Nephron progenitor cell (in vitro differentiated cells): Measurements from ENCODE around the gene SPG21.

Experiments used
- DNase-seq: peaks from one replicate; pipeline ENCODE4 v3.0.0; 2021
- H3K27ac Mint-ChIP-seq: 2 replicates; pipeline ENCODE4 v1.8.0; 2021; ENCODE audit warnings: mild to moderate bottlenecking, moderate library complexity, mixed read lengths
- H3K27me3 Mint-ChIP-seq: 2 replicates; pipeline ENCODE4 v1.8.0; 2021; ENCODE audit warnings: mild to moderate bottlenecking, low read depth, mixed read lengths; ENCODE audit not compliant: poor library complexity
- H3K36me3 Mint-ChIP-seq: 2 replicates; pipeline ENCODE4 v1.8.0; 2021; ENCODE audit warnings: low read depth, mixed read lengths
- H3K4me1 Mint-ChIP-seq: 2 replicates; pipeline ENCODE4 v1.8.0; 2021; ENCODE audit warnings: mixed read lengths
- H3K4me3 Mint-ChIP-seq: 2 replicates; pipeline ENCODE4 v1.8.0; 2021; ENCODE audit warnings: mild to moderate bottlenecking, moderate library complexity, mixed read lengths
- H3K9me3 Mint-ChIP-seq: 2 replicates; pipeline ENCODE4 v1.8.0; 2021; ENCODE audit warnings: mild to moderate bottlenecking, moderate library complexity, mixed read lengths
- TF ChIP-seq, protein P1 (sequence below): fragments of 200-600 bp; sonication (generic); IDR thresholded peaks from 2 replicates; pipeline ENCODE4 v1.5.0; 2021; ENCODE audit warnings: antibody characterized with exemption

SPG21 gene

DNA sequence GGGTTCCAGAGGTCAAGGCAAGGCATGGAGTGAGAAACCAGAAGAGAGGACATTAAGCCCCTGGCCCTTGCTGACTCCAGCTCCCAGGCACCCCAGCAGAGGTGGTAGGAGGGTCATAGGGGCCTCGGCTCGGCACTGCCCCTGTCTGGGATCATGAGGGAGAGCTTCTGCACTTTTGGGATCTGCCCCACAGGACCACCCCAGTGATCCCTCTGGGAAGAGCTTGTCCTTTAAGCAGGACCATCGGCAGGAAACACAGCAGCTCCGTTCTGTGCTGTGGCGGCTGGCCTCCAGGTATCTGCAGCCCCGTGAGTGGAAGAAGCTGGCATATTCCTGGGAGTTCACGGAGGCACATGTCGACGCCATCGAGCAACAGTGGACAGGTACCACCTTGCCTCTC lies 42.5 kb downstream of the SPG21 start:
- TF ChIP-seq, protein P1, sequence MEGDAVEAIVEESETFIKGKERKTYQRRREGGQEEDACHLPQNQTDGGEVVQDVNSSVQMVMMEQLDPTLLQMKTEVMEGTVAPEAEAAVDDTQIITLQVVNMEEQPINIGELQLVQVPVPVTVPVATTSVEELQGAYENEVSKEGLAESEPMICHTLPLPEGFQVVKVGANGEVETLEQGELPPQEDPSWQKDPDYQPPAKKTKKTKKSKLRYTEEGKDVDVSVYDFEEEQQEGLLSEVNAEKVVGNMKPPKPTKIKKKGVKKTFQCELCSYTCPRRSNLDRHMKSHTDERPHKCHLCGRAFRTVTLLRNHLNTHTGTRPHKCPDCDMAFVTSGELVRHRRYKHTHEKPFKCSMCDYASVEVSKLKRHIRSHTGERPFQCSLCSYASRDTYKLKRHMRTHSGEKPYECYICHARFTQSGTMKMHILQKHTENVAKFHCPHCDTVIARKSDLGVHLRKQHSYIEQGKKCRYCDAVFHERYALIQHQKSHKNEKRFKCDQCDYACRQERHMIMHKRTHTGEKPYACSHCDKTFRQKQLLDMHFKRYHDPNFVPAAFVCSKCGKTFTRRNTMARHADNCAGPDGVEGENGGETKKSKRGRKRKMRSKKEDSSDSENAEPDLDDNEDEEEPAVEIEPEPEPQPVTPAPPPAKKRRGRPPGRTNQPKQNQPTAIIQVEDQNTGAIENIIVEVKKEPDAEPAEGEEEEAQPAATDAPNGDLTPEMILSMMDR: no peak
- H3K9me3 Mint-ChIP-seq: peaks cover 5% of the 10 kb centered on the region
- peaks cover 10% of the 10 kb centered on the region for H3K4me1 Mint-ChIP-seq
- H3K36me3 Mint-ChIP-seq: peaks cover 21% of the 10 kb centered on the region
- H3K27me3 Mint-ChIP-seq: peaks cover 11% of the 10 kb centered on the region
- DNase-seq: no peak
- H3K27ac Mint-ChIP-seq: peak overlapping the region; percentile 11
- no peak overlapping the region for H3K4me3 Mint-ChIP-seq

DNA sequence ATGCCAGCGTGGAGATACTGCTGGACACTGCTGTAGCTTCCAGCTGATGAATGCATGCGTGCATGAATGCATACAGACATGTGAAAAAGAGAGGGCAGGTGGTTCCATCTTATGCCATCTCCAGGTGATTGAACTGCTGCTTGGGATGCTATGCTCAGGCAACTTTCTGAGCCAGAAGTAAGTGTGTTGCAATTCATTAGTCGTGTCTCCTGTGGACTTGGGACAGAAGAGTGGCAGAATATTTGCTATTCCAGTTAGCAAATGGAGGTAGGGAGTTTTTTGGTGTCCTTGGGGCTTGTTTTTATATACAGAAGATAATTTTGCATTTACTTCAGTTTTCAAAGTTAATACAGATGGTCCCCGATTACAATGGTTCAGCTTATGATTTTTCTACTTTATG lies 44.8 kb downstream of the SPG21 start:
- Mint-ChIP-seq H3K27me3 (peaks cover 7% of the 10 kb centered on the region), H3K36me3 (peaks cover 12% of the 10 kb centered on the region), H3K27ac (peak overlapping the region; percentile 64), H3K9me3 (no peaks in the 10 kb centered on the region), H3K4me1 (peaks cover 10% of the 10 kb centered on the region), H3K4me3 (no peak overlapping the region)
- DNase-seq: no peak
- TF ChIP-seq, protein P1: no peak

DNA sequence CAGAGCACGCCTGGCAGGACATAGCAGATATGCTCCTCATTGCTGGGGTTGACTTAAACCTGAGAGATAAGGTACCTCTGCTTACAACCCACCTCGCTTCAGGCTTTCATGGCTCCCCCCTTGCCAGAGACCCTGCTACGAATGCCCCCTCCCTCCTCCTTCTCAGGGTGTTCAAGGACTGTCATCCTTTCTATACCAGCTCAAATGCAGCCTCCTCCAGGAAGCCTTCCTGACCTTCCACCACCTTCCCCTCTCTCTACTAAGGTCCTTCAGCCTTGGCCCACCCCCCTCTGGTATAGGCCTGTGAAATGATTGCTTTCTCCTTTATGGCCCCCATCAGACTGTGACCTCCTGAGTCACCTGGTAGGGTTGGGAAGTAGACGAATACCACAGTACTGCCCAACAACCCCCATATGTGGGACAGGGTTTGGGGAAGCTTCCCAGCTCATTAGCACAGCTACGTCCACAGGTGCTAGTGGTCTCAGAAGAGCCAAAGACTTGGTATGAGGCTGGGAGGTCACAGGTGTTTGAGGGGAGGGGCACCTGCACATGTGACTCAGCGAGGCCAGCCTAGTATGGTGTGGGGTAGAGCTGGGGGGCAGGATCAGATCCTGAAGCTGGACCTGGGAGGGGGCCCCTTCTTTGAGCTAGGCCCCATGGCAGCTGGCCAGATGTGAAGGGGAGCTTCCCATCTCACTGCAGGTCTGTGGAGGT lies 46.0 kb downstream of the SPG21 start:
- DNase-seq: no peak
- TF ChIP-seq, protein P1: no peak
- no peaks in the 10 kb centered on the region for H3K9me3 Mint-ChIP-seq
- H3K27ac Mint-ChIP-seq: no peak overlapping the region
- peaks cover 4% of the 10 kb centered on the region for H3K27me3 Mint-ChIP-seq
- H3K4me1 Mint-ChIP-seq: peaks cover 6% of the 10 kb centered on the region
- no peak overlapping the region for H3K4me3 Mint-ChIP-seq
- peaks cover 9% of the 10 kb centered on the region for H3K36me3 Mint-ChIP-seq

DNA sequence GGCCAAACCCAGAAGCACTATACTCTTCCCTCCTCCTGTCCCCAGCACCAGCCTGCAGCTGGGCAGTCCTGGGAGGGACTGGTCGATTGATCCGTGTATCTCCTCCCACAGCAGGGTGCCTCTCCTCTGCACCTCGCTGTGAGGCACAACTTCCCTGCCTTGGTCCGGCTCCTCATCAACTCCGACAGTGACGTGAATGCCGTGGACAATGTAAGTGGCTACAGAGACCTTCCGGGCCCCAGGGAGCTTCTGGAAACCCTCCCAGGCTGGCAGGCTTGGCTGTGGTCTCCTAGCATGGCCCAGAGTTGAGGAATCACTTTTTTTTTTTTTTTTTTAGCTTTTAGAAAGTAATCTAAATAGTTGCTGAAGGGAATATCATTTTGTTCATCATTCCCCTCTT lies 47.4 kb downstream of the SPG21 start:
- peaks cover 9% of the 10 kb centered on the region for H3K36me3 Mint-ChIP-seq
- H3K9me3 Mint-ChIP-seq: no peaks in the 10 kb centered on the region
- peaks cover 5% of the 10 kb centered on the region for H3K4me1 Mint-ChIP-seq
- no peak for DNase-seq
- no peak overlapping the region for H3K27ac Mint-ChIP-seq
- H3K27me3 Mint-ChIP-seq: peaks cover 4% of the 10 kb centered on the region
- no peak overlapping the region for H3K4me3 Mint-ChIP-seq
- TF ChIP-seq, protein P1: no peak

DNA sequence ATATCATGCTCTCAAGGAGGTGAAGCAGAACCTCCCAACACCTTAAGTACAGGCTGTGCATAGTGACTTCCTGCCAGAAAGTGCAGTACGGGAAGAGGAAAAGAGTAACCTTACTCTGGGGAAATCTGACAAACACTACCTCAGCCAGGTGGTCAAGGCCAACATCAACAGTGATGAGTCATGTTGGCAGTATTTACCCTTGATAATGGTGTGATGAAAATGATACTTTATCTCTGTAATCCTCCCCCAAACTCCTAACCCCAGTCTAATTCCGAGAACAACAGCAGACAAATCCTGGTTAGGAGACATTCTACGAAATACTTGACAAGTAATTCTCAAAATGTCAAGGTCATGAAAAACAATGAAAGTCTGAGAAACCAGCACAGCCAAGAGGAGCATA lies 51.5 kb downstream of the SPG21 start:
- peaks cover 7% of the 10 kb centered on the region for H3K9me3 Mint-ChIP-seq
- DNase-seq: no peak

More for the DNA sequence above, 51.5 kb downstream of the SPG21 start:
- Mint-ChIP-seq H3K4me3 (no peak overlapping the region), H3K36me3 (peaks cover 16% of the 10 kb centered on the region), H3K4me1 (peaks cover 5% of the 10 kb centered on the region), H3K27me3 (no peaks in the 10 kb centered on the region), H3K27ac (no peak overlapping the region)
- TF ChIP-seq, protein P1: no peak
